ENCODE measurements around the gene KATNAL2. TPM values are rescaled to one million over a fixed set of nuclear protein-coding genes. Genes with fewer than 3 reads are reported as not detected.

KATNAL2 gene
- total and polyA plus RNA-seq, 9 donors, result 0.78 to 5.1 (median 2.8) TPM

DNA sequence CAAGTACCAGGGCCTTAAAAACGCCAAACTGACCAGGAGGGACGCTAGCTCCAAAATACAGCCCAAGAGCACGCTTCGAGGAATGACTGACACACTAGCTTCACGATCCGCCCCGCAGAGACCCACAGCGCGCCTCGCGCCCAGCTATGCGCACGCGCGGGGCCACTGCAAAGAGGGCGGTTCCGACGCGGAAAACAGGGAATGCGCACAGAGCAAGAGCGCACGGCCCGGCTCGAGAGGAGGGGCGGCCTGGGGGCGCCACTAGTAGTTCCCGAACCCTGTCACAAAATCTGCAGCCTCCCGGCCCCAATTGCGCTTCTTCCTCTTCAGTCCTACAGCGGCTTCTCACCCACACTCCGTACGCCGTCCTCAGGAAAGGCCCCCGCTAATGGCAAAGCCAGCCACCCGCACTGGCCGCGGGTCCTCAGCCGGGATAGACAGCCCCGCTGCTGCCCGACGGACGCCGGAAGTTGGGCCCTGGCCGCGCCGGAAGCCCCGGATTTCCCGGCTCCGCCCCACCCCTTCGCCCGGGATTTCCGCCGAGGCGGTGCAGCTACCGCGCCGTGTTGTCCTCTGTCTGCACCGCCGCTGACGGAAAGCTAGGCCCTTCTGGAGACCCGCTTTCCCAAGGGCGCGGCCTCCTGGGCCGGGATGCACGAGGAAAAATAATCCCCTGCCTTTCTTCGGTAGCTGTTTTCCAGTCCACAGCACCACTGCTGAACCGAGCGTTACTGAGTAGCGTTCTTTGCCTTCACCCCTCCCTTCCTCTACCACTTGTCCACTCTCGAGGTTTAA lies 232.8 kb downstream of the KATNAL2 start, which contains the start of gene HDHD2:
Gene HDHD2 (minus strand): TSS at position 472 of the 795 bp plus-strand sequence. CDS start 14,061 bp downstream, outside the sequence.
- Histone ChIP-seq H3K27ac (peak within 1 kb of the TSS; percentile 73 to 83), H3K4me3 (peak within 1 kb of the TSS; percentile 81), H3K9me3 (no peaks in the 10 kb centered on the region), H3K4me1 (ENCODE audit: insufficient read depth) (peaks cover 8% of the 10 kb centered on the region), H3K27me3 (no peaks in the 10 kb centered on the region), H3K36me3 (no peaks in the 10 kb centered on the region)
- intact Hi-C loops (cut with DNase I), result no loop called here
- DNase-seq, result peak; percentile 78 to 90 (median 84)
- TF ChIP-seq POLR2A (IDR thresholded peaks at IDR 0.05), result peak; percentile 63
- TF ChIP-seq, protein P1, sequence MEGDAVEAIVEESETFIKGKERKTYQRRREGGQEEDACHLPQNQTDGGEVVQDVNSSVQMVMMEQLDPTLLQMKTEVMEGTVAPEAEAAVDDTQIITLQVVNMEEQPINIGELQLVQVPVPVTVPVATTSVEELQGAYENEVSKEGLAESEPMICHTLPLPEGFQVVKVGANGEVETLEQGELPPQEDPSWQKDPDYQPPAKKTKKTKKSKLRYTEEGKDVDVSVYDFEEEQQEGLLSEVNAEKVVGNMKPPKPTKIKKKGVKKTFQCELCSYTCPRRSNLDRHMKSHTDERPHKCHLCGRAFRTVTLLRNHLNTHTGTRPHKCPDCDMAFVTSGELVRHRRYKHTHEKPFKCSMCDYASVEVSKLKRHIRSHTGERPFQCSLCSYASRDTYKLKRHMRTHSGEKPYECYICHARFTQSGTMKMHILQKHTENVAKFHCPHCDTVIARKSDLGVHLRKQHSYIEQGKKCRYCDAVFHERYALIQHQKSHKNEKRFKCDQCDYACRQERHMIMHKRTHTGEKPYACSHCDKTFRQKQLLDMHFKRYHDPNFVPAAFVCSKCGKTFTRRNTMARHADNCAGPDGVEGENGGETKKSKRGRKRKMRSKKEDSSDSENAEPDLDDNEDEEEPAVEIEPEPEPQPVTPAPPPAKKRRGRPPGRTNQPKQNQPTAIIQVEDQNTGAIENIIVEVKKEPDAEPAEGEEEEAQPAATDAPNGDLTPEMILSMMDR (IDR thresholded peaks at IDR 0.05), result no peak
- WGBS, 3 donors, result 0% methylated on average over 70 of the region's 70 CpGs

DNA sequence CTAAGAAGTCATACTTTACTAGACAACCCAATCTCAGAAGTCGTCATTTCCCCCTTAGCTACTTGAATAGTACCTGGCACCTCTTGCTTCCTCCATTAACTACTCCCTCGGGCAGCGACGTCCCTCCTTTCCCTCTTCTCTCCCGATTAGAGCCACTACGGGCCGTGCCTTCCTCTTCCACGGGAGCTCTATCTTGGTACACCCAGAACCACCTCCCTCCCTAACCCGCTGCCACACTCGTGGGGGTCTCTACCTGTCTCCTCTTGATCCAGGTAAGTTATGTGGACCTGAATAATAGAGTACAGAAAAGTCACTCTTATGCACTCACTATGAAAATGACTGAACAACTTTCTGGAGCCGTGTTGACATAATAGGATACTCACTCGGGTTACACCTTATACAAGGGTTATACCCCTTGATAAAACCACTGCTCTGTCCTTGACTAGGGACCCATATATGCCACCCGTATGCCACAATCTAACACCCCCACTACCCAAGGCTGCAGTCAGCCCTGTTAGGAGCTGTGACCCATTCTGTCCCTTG lies 233.5 kb downstream of the KATNAL2 start:
- WGBS, 3 donors, result 2 to 7% (median 4%) methylated on average over 13 of the region's 13 CpGs
- no peaks in the 10 kb centered on the region for H3K27me3 ChIP-seq
- peaks cover 8% of the 10 kb centered on the region for H3K4me1 ChIP-seq (ENCODE audit: insufficient read depth)
- TF ChIP-seq EP300 (IDR thresholded peaks at IDR 0.05), result no peak
- TF ChIP-seq, protein P1 (IDR thresholded peaks at IDR 0.05), result no peak
- no peak for TF ChIP-seq POLR2A (IDR thresholded peaks at IDR 0.05)
- intact Hi-C loops (cut with DNase I), result no loop called here
- no peaks in the 10 kb centered on the region for H3K9me3 ChIP-seq
- peak overlapping the region; percentile 81 for H3K4me3 ChIP-seq
- no peaks in the 10 kb centered on the region for H3K36me3 ChIP-seq
- peak overlapping the region; percentile 73 to 83 for H3K27ac ChIP-seq
- peak in 4 of 5 donors; percentile 12 to 41 (median 27) for DNase-seq

DNA sequence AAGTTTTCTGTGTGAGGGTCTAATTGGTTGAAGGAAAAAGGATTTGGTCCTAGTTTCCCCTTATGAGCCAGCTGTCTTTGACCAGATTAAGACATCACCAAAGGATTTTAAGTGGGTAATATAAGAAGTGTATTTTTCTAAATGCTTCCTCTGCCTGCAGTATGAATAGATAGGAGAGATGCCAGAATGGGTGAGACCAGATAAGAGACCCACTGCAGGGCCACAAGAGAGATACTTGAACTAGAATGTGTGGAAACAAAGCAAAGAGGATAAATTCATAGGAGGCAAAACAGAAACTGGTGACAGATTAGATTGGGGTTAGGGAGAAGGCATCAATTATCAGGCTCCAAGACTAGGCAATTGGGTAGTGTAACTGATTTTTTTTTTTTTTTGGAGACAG lies 234.0 kb downstream of the KATNAL2 start:
- peaks cover 8% of the 10 kb centered on the region for H3K4me1 ChIP-seq (ENCODE audit: insufficient read depth)
- H3K9me3 ChIP-seq, result no peaks in the 10 kb centered on the region
- TF ChIP-seq, protein P1 (IDR thresholded peaks at IDR 0.05), result no peak
- TF ChIP-seq POLR2A (IDR thresholded peaks at IDR 0.05) (no peak), EP300 (IDR thresholded peaks at IDR 0.05) (no peak)
- H3K36me3 ChIP-seq, result no peaks in the 10 kb centered on the region
- intact Hi-C loops (cut with DNase I), result no loop called here
- no peak for DNase-seq
- H3K4me3 ChIP-seq, result no peak overlapping the region
- H3K27ac ChIP-seq, result no peak overlapping the region
- H3K27me3 ChIP-seq, result no peaks in the 10 kb centered on the region

Small RNA genes within 50 kb of the gene (small RNA-seq; reads per million reads assigned to genes)
- gene AC012254.4, result not detected

Other genes with a start within 250 kb of the KATNAL2 start
- gene ST8SIA5, start 160.5 kb upstream of the KATNAL2 start, total RNA-seq, result under 1 TPM in 6 of 7 donors, not detected in 1; 0.35 to 0.99 (median 0.48) TPM
- gene ST8SIA5, start 160.5 kb upstream of the KATNAL2 start, polyA plus RNA-seq, result 1 to 10 TPM in 1 of 2 donors, under 1 TPM in 1; 0.48 to 1.3 TPM
- gene PIAS2, start 95 bp upstream of the KATNAL2 start, total RNA-seq, result 10 to 100 TPM; 21.8 to 41.3 (median 39.9) TPM
- 10 to 100 TPM in 1 of 2 donors, 1 to 10 TPM in 1; 5.1 to 11.1 TPM for gene PIAS2, start 95 bp upstream of the KATNAL2 start, polyA plus RNA-seq
- gene ELOA2, start 118.0 kb downstream of the KATNAL2 start, total RNA-seq, result not detected
- gene ELOA2, start 118.0 kb downstream of the KATNAL2 start, polyA plus RNA-seq, result not detected
- 10 to 100 TPM; 18.2 to 48.3 (median 36.7) TPM for gene HDHD2, start 232.9 kb downstream of the KATNAL2 start, total RNA-seq
- 10 to 100 TPM; 19.0 to 48.4 TPM for gene HDHD2, start 232.9 kb downstream of the KATNAL2 start, polyA plus RNA-seq